OCI-M2 (cell line): Measurements from ENCODE around the gene TBXA2R.

Source experiments
- DNase-seq: peaks from one replicate; lab custom pipeline; 2025; ENCODE audit not compliant: unreplicated experiment; lab: John Stamatoyannopoulos, UW

Gene TBXA2R

GRCh38 chr19:3607303-3608078 is 816 bp upstream of the TBXA2R start:
- DNase-seq: no peak

DNA sequence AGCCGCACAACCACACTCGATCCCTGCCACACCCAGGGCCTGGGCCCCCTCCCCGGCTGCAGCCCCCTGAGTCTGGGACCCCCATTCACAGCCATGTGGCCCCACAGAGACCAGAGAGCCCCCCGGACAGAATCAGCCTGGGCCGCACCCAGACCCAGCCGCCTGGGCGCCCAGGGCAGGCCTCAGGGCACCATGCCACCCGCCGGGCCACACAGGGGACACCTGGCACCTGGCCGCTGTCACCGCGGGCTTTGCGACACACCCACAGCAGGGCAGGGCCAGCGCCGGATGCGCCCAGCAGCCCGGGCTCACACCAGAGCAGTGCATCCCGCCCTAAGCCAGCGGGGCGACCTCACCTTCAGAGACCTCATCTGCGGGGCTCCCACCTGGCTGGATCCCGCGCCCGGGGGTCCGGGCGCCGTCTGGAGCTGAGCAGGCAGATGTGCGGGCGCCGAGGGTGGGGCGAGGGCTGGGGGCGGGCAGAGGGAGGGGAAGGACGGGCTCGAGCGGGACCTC is 443 bp downstream of the TBXA2R start:
- no peak for DNase-seq

DNA sequence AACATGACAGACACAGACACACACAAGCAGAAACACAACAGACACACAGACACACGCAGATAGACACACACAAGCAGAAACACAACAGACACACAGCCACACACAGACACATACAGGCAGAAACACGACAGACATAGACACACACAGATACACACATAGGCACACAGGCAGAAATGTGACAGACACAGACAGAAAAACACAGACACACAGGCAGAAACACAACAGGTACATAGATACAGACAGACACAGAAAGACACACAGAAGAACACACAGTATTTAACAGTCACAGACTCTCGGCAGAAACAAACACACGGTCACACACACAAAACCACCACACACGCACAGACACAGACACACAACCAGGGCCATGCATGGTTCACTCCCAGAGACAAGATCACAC is 905 bp downstream of the TBXA2R start:
- no peak for DNase-seq

DNA sequence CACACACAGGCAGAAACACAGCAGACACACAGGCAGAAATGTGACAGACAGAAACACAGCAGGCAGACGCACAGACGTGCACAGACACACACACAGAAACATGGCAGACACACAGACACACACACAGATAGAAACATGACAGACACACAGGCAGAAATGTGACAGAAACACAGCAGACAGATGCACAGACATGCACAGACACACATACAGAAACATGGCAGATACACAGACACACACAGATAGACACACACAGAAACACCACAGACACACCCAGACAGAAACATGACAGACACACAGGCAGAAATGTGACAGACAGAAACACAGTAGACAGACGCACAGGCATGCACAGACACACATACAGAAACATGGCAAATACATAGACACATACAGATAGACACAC is 1.3 kb downstream of the TBXA2R start:
- DNase-seq: no peak

- no peak for DNase-seq
Measured at GRCh38 chr19:3604987-3605343, 1.7 kb downstream of the TBXA2R start.

DNA sequence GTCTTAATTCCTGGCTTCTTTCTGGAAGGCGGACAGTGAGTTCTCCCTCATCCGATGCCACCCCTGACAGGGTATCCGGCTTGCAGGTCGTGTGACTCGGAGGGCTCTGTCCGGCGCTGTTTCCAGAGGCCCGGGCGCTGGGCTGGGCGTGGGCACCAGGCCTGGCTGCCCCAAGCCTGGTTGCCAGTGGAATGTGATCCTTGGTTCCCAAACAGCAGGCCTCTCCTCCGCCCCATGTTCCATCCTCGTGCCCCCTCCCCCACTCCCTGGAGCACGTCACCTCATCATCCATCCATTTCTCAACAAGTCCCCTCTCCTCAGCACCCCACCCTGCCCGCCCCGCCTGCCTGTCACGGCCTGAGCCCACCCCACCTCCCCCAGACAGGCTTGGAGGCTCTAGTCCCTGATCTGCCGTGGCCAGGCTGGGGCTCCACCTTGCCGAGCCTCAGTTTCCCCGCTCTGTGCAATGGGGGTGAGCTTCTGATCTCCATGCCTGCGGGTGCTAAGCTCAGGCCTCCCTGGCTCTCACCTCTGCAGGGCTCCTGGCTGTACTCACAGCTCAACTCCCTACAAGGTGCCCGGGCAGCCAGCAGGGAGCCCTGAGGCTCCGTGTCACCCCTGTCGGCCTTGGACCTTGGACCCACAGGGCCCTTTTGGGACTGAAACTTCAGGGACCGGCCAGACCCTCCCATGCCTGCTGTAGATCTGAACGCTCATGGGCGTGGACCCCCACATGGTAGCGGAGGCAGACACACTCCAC is 2.3 kb downstream of the TBXA2R start:
- DNase-seq: no peak

DNA sequence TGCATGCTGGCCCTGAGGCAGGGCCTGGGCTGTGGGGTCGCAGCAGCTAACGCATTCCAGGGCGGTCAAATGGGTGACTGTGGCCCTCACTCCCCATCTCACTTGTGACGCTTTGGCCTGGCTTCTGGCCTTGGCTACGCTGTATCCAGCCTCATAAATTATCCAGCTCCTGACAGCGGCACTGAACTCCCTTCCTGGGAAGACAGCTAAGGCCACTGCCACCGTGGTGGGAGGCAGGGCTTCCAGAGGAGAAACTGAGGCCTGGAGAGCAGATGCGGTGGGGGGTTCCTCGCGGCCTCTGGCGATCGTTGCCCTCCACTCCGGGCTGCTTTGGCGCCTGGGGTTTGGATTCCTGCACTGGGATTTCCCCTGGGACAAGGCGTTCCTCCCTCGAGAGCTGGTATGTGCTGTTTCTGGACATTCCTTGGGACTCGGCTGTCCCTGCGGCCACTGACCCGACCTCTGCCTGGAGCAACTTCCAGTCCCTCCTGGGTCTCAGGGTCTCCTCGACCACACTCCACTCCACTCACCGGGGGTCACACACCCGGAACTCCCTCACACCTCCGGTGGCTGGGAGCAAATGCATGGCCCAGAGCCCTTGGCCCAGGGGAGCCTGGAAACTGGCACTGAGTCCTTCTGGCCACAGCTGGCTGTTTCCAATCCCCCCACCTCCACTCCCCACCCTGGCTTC is 3.4 kb downstream of the TBXA2R start:
- DNase-seq: no peak

DNA sequence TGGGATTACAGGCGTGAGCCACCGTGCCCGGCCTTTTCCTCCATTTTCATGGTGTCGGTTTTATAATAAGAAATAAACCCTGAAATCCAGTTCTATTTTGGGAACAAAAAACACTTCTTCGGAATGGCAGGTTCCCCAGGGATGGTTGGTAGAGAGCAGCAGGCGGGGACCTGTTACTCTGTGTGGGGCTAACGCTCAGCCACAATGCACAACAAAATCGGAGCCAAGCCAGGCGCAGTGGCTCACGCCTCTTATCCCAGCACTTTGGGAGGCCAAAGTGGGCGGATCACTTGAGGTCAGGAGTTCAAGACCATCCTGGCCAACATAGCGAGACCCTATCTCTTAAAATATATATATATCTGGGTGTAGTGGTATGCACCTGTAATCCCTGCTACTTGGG is 5.7 kb downstream of the TBXA2R start:
- no peak for DNase-seq

GRCh38 chr19:3599776-3600187 is 6.9 kb downstream of the TBXA2R start:
- DNase-seq: no peak

- DNase-seq: no peak
Measured at GRCh38 chr19:3595521-3596061, 11.1 kb downstream of the TBXA2R start.

DNA sequence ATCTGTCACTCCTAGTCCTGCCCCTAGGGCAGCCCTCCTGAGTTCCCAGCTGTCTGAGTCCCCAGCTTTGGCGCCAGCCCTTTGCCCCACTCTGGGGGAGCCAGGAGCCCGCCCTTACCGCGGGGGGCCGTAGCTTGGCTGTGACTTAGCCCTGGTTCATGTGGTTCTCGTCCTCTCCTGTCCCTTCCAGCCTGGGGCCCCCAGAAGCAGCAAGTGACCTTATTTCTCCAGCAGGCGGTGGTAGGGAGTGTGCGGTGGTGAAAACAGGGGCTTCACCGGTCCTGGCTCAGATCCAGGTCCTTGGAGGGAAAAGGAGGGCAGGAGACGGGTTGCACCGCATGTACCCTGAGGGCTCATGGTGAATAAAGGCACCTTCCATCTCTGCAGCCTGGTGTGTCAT is 13.5 kb downstream of the TBXA2R start:
- DNase-seq: no peak

- DNase-seq: no peak
Measured at GRCh38 chr19:3591876-3592613, 14.6 kb downstream of the TBXA2R start.

- no peak for DNase-seq
Measured at GRCh38 chr19:3590991-3591659, 15.6 kb downstream of the TBXA2R start.

DNA sequence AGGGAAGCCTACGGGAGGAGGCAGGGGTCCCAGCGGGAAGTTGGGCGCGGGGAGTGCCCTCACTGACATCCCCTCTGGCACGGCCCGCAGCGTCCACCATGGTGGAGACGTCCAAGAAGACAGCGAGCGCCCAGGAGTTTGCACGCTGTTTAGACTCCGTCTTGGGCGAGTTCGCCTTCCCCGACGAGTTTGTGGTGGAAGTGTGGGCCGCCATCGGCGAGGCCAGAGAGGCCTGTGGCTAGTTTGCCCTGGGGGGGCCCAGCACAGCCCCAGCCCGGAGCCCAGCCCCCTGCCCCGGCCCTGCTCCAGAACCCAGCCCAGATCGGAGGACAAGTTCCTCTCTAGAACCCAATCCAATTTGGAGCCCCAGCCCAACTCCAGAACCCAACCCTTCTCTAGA is 16.7 kb downstream of the TBXA2R start:
- no peak for DNase-seq

DNA sequence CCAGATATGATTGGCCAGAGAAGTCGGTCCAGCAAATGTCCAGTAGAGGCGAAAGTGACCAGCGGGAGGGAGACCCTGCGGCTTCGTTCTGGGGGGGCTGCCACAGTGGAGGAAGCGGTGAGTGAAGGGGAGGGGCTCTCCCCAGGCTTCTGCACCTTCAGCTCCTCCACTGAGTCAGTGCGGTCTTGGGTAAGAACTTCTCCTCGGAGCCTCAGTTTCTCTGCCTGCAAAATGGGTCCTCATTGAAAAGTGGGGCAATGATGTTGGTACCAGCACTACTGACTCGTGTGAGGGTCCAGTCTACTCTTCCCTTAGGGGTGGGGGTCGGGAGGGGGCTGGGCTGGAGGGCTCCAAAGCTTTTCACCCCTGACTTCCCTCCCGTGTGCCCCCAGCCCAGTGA is 17.2 kb downstream of the TBXA2R start:
- DNase-seq: no peak

DNA sequence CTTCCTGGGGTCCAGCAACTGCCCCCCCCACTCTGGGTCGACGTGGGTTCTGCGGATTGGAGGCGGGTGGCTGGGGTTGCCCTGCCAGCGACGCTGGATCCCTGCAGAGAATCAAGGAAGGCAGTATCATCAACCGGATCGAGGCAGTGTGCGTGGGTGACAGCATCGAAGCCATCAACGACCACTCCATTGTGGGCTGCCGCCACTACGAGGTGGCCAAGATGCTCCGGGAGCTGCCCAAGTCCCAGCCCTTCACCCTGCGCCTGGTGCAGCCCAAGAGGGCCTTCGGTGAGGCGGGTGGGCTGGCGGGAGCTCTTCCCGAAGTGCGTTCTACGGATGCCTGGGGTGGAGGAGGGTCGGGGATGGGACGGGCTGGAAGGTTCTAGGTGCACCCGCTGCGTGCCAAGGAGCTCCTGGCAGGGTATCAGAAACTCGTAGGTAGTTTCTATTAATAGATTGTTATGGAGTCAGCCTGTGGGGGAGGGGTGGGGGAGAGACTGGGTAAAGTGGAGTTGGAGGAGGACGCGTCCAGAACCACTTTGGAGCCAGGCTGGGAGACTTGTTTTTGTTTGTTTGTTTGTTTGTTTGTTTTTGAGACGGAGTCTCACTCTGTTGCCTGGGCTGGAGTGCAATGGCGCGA is 19.8 kb downstream of the TBXA2R start:
- DNase-seq: no peak

DNA sequence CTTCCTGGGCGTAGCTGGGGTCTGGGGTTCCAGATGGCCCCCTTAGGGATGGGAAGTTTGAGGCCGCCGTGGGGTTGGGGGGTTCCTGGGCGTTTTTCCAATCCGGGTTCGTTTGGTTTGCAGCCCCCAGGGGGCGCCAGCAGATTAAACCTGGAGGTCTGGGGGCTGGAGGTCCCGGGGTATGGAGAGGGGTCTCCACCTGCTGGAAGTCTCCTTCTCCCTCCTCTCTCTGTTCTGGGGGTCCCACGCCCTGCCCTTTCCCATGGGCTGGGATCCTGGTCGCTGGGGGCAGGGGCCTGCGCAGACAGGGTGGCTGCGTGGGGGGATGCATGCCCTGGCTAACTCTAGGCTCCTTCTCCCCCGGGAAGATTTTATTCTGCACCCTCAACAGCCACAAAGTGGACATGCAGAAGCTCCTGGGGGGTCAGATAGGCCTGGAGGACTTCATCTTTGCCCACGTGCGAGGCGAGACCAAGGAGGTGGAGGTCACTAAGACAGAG is 20.5 kb downstream of the TBXA2R start:
- no peak for DNase-seq

DNA sequence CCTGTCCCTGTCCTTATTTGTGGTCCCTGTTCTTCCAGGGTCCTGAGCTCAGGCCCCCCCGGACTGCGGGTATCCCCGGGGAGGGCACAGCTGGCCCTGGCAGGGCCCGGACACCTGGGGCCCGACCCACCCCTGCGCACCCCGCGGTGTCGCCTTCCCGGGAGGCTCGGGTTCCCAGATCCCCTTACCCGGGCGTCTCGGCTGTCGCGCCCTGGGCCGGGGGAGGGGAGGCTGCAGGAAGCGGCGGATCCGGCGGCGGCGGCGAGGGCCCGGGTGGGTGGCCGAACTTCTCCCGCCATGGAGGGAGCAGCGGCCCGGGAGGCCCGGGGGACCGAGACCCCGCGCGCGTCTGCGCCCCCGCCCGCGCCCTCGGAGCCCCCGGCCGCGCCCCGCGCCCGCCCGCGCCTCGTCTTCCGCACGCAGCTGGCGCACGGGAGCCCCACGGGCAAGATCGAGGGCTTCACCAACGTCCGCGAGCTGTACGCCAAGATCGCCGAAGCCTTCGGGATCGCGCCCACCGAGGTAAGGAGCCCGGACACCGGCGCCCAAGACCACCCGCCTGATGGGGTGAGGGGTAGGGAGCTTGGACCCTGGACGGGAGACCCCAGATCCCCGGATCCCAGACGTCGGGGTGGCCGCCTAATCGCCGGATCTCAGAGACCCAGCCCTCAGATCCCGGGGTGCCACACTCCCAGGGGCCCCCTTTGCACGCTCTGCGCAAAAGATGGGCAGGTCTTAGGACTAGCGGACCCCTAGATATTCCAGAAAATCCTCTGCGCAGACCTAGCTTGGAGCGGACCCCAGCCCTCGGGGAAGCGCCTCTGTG is 21.2 kb downstream of the TBXA2R start, which contains the start of gene GIPC3:
Gene GIPC3 (plus strand): TSS at position 178 of the 826 bp plus-strand sequence. CDS start 120 bp downstream, at position 298.
- DNase-seq: no peak
